Measurements from ENCODE around the gene OPN1LW.
"Not testable (repeated sequence)": the region's sequence is repeated elsewhere in the genome, so short reads cannot be mapped to it uniquely, and the experiment has no call there.

The OPN1LW gene

GRCh38 chrX:154135458-154136229, 8.4 kb upstream of the OPN1LW start:
- no peak for DNase-seq

- DNase-seq, result peak; percentile 67
Observed at GRCh38 chrX:154136627-154137161, 7.3 kb upstream of the OPN1LW start.

GRCh38 chrX:154138857-154139256, 5.2 kb upstream of the OPN1LW start:
- DNase-seq, result no peak

- DNase-seq, result no peak
Observed at GRCh38 chrX:154140206-154140605, 3.8 kb upstream of the OPN1LW start.

GRCh38 chrX:154140742-154141141, 3.3 kb upstream of the OPN1LW start:
- no peak for DNase-seq

- DNase-seq, result no peak
Observed at GRCh38 chrX:154142386-154142785, 1.7 kb upstream of the OPN1LW start.

GRCh38 chrX:154142950-154143745, 895 bp upstream of the OPN1LW start:
- DNase-seq, result no peak

GRCh38 chrX:154151030-154151429, 7.0 kb downstream of the OPN1LW start:
- not testable (repeated sequence) for DNase-seq

GRCh38 chrX:154156221-154156620, 12.2 kb downstream of the OPN1LW start:
- DNase-seq, result not testable (repeated sequence)

- DNase-seq, result not testable (repeated sequence)
Observed at GRCh38 chrX:154157207-154157606, 13.2 kb downstream of the OPN1LW start.

GRCh38 chrX:154159345-154159744, 15.3 kb downstream of the OPN1LW start:
- DNase-seq, result not testable (repeated sequence)

GRCh38 chrX:154164902-154165301, 20.9 kb downstream of the OPN1LW start:
- not testable (repeated sequence) for DNase-seq

GRCh38 chrX:154168384-154168783, 24.3 kb downstream of the OPN1LW start:
- DNase-seq, result not testable (repeated sequence)

- not testable (repeated sequence) for DNase-seq
Observed at GRCh38 chrX:154172535-154172943, 28.5 kb downstream of the OPN1LW start.

GRCh38 chrX:154174356-154174755, 30.3 kb downstream of the OPN1LW start:
- not testable (repeated sequence) for DNase-seq

GRCh38 chrX:154182296-154182695, 38.3 kb downstream of the OPN1LW start, which contains the start of gene OPN1MW:
Gene OPN1MW, plus strand, starts transcription at chrX:154182596. Its CDS starts 82 bp downstream, at chrX:154182678.
- DNase-seq, result not testable (repeated sequence)

GRCh38 chrX:154183794-154184193, 39.8 kb downstream of the OPN1LW start:
- not testable (repeated sequence) for DNase-seq

- DNase-seq, result not testable (repeated sequence)
Observed at GRCh38 chrX:154192846-154193245, 48.8 kb downstream of the OPN1LW start.

GRCh38 chrX:154194316-154194715, 50.3 kb downstream of the OPN1LW start:
- not testable (repeated sequence) for DNase-seq

GRCh38 chrX:154196466-154196865, 52.4 kb downstream of the OPN1LW start:
- DNase-seq, result not testable (repeated sequence)

Data from activated CD4-positive, CD25-positive, alpha-beta regulatory T cell treated with anti-CD3 and anti-CD28 coated beads, Interleukin-2, amount 50 U/mL, for 72 hours (primary cell).